Effector CD4-positive, alpha-beta T cell (primary cell): ENCODE data around the gene MIEF1.
A peak's percentile ranks its signal among the peaks of the same experiment; 100 is the strongest.

ENCODE experiments used
- DNase-seq: peaks from one replicate; pipeline ENCODE4 v3.0.0-alpha.2; 2020

The MIEF1 gene

DNA sequence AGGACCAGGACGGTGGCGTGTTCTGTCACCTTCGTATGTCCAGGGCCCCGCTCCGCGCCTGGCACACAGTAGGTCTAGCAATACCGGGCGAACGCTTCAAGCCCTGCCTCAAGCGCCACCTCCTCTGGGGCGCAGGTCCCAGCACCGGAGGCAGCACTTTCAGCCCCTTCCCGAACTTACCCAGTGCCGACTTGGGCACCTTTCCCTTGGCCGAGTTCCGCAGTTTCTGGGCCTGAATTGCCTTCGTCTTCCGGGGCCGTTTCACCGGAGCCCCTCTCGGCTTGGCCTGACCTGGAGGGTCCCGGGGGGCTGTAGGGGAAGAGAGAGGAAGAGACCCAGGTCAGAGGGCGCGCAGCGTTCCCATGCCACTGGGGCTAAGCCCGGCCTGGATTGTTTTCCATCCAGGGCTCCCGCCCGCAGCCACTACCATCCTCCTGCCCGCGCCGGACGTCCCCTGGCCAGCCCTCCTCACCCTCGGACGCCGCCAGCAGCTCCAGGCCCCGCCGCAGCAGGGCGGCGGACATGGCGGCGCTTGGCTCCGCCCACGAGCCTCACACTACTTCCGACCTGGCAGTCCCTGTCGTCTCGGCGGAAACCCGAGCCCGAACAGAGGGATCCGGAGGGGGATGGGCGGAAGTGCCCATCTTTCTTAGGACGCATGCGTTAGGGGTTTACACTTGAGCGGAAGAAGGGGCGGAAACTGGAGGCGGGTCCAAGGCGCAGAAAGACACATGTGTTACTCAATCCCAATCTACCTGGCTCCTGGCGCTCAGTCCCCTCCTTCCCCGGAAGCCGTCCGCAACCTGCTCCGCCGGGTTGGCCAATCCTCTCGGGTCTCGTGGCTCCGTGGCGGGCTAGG is 30.4 kb downstream of the MIEF1 start, which contains the start of gene RPS19BP1:
Gene RPS19BP1, minus strand, starts transcription at position 534 of the 859 bp plus-strand sequence. Its CDS starts 10 bp downstream, at position 524.
- DNase-seq, result peak; percentile 98

DNA sequence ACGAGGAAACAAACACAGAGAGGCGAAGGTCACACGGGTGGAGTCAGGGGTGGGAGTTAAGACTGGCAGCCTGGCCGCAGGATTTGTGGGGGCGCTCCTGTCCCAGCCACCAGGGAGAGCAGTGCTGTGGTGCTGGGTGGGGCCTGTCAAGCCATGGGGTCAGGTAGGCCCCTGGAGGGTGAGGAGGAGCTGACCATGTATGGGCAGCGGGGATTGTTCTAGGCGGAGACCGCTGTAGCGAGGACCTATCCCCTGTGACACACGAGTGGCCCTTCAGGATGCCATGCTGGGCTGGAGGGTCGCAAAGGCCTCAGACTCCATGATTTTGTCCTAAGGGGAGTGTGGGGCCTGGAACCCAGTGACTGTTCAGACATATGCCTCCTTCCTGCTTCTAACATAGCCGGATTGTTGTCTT is 32.0 kb downstream of the MIEF1 start:
- DNase-seq, result no peak

DNA sequence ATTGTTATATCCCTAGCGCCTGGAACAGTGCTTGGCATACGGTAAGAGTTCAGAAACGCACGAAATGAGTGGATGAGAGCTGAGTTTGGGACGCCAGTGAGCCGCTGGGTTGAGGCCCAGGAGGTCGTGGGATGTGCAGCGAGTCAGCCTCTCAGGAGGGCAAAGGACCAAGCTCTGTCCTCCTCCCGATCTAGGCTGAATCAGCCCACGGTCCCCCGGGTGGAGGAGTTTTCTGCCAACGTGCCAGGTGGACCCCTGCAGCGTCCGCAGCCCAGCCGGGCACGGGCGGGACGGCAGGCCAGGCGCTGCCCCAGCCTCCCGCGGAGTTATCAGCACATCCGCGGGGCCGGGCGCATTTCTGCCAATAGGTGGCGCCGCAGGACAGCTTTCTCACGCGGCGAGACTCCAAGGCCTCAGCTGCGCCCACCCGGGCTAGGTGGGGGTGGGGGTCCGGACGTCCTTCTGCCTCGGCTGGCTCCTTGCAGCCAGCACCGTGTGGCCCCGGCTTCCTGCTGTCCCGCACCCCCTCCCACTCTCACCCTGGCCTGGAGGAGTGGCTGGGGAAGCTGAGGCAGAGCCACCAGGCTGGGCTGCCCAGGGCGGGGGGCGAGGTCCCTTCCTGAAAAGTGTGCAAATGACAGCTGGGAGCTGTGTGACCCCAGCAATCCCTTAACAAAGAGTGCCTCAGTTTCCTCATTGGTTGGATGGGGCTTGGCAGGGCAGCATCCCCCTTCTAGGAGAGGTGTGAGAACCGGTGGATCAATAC is 32.7 kb downstream of the MIEF1 start:
- peak; percentile 78 for DNase-seq

DNA sequence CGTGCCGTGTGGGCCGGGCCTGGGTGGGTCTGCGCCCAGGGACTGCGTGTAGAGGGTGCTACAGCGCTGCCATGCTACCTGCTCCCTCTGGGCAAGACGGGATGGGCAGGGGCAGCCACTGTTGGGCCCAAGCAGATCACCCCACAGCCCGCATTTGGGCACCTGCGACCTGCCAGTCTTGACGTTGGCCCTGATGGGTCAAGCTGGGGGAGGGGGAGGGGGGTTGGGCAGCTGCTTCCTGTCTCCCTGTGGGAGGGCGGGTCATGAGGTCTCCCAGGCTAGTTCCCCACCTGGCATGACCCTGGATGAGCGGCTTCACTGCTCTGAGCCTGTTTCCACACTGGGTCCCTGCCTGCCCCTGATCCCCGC is 33.3 kb downstream of the MIEF1 start:
- no peak for DNase-seq

DNA sequence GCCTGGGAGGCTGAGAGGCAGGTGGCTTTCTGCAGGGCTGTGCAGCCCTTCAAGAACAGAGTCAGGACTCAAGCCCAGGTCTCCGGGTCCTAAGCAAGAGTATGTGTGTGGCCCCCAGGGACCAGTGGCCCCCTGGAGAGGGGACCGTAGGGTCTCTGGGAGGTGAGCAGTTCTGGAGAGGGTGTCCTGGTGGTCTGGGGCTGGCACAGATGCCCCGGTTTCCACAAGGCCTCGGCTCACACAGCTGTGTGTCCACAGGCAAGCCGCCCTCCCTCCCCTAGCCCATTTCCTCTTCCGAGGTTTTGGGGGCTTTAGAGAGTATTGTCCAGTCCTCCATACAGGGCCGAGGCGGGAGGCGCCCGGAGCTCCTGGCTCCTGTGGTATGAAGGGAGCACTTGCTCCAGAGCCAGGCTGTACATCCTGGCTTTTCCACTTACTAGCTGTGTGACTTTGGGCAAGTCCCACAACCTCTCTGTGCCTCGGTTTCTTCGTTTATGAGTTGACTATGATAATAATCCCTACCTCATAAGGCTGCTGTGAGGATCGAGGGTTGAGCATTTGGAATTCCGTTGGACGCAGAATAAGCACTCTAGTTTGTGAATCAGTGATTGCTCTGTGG is 33.9 kb downstream of the MIEF1 start:
- no peak for DNase-seq

DNA sequence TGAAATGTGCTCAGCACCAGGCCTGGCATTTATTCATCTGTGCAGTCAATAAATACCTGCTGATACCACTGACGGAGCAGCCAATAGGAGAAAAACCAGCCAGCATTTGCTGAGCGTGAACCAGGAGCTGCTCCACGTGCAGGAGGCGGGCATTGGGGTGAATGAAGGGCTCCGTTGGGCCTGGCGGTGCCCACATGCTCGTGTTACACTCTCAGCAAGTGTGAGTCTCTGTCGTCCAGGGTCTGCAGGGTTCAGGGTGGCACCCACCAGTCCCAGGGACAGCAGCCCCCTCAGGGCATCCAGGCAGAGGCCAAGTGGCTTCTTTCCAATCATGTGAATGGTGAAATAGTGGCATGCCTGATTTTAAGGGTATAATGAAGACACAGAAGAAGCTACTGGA is 34.6 kb downstream of the MIEF1 start:
- no peak for DNase-seq

DNA sequence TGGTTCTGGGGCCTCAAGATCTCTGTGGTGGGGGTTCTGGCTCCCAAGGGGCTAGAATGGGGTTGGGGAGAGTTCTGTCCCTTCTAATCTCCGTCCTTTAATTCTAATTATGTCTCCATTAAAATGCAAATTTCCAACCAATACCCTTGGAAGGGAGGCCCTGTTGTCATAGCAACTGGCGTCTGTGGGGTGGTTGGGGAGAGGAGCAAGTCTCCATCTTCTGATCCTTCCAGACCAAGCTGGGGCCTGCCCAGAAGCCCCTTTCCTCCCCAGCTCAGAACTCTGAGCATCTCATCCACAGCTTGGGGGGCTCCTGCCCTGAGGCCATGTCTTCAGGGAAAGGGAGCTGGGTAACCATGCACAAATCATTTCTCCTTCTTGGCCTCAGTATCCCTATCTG is 35.9 kb downstream of the MIEF1 start:
- DNase-seq, result no peak

DNA sequence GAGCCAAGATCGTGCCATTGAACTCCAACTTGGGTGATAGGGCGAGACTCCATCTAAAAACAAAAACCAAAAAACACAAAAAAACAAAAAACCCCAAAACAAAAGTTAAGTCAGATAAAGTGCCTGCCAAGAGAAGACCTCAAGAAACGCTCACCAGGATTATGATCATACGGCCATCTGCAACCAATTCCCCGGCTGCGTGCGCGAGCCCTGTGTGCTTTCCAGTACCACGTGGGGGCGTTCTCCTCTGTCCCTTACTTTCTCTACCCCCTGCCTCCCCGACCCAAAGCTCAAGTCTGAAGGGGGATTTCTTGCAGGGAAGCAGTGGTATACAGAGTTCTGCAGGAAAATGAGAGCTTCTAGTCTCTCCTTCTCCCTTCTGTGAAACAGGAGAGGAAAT is 41.0 kb downstream of the MIEF1 start:
- no peak for DNase-seq

DNA sequence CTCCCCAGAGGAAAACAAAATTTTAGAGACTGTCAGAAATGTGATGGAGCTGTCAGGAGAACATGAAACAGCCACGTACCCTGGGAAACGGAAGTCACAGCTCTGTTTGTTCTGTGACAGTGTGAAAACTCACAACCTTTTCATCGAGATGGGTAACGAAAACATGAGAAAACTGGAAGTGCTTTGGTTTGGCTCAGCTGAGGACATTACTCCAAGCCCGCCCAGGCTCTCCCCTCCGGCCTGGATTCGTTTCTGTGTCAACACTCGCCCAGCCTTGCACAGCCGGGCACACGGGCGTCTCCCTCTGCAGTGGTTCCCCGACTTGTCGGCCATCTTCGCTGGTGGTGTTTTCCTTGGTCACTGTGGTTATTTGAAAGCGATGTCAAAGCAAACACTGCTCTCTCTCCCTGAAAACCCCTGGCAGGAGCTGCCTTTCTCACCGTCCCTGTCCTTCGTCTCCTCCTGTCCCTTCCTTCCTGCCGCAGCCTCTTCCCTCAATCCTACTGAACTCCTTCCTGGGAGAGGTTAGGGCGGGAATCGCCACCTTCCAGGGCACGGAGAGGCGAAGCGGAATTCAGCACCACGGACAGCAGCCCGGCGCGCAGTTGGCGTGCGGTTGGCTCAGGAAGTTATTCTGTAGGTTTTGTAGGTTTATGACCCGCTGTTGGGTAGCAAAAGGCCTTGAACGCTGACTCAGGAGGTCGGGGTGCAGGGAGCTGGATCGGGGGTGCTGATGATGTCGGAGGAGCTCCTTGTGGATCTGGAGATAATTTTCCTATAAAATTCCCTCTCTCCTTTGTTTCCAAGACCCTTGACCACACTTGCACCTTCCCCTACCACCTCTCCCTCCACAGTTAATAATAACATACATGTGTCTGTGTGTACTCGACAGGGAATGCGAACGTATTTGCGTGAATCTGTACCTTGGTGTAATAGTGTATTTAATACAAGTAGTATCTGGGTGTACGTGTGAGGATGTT is 43.6 kb downstream of the MIEF1 start:
- peak; percentile 49 for DNase-seq

DNA sequence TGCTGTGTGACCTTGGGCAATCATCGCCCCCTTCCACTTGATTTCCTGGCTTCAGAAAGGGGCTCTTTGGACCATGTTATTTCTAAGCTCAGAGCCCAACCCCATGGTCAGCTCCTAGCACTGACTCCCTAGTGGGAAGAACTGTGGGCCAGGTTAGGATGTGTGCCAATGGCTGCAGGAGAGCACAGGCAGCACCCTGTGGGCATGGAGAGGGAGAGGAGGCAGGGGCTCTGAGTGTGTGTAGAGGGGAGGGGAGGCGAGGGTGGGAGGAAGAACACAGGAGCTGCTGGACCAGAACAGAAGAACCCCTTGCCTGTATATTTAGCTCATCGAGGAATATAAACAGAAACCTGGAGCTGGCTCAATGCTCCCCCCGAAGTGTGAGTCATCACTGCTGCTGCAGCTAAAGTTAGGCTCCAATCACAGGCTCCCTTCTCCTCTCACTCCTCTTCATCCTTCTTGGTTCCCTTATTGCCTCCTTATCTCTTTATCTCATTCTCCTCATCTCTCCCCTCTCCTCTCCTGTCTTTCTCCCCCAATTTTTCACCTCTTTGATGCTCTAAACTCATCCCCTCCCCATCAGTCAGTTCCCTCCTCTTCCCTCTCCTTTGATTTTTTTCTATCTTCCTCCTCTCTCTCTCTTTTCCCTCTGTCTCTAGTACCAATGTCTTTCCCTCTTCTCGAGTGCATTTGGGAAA is 44.9 kb downstream of the MIEF1 start:
- DNase-seq, result no peak

DNA sequence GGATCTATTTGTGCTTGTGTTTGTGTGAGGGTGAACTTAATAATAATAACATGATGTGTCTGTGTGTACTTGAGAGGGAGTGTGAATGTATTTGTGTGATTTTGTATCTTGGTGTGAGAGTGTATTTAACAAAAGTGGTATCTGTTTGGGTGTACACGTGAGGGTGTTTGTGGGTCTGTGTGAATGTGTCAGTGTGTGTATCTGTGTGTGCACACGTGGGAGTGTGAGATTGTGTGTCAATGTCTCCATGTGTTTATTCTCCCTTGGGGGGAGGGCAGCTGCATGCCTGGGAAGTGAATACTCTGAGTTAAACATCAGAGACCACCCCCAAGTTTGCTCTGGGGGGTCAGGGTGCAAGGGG is 45.5 kb downstream of the MIEF1 start:
- no peak for DNase-seq

DNA sequence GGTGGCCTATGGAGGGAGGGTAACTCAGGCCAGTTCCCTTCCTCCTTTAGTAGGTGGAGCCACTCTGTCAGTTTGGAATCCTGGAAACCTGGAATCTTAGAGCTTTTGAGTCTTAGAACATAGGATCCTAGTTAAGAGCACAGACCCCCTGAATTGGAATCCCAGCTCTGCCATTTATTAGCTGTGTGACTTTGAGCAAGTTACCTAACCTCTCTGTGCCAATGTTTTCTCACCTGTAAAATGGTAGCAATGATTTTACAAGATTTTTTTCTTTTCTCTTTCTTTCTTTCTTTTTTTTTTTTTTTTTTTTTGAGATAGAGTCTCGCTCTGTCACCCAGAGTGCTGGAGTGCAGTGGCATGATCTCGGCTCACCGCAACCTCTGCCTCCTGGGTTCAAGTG is 51.3 kb downstream of the MIEF1 start:
- no peak for DNase-seq

DNA sequence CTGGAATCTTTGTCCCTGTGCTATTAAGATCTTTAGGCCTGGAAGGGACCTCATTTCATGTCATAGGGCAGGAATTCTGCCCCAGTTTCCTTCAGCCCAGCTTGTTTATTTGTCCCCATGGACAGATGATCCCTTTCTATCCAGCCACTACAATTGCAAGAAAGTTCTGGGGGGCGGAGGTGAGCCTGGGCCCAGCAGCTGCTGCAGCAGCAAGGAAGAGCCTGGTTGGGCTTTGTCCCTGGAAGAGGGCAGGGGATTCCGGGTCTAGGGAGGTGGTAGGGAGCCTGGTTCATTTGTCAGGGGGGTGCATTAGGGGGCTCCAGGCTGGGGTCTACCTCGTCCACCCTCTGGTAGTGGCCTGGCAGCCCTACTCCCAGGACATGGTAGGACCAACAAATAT is 52.1 kb downstream of the MIEF1 start:
- no peak for DNase-seq

DNA sequence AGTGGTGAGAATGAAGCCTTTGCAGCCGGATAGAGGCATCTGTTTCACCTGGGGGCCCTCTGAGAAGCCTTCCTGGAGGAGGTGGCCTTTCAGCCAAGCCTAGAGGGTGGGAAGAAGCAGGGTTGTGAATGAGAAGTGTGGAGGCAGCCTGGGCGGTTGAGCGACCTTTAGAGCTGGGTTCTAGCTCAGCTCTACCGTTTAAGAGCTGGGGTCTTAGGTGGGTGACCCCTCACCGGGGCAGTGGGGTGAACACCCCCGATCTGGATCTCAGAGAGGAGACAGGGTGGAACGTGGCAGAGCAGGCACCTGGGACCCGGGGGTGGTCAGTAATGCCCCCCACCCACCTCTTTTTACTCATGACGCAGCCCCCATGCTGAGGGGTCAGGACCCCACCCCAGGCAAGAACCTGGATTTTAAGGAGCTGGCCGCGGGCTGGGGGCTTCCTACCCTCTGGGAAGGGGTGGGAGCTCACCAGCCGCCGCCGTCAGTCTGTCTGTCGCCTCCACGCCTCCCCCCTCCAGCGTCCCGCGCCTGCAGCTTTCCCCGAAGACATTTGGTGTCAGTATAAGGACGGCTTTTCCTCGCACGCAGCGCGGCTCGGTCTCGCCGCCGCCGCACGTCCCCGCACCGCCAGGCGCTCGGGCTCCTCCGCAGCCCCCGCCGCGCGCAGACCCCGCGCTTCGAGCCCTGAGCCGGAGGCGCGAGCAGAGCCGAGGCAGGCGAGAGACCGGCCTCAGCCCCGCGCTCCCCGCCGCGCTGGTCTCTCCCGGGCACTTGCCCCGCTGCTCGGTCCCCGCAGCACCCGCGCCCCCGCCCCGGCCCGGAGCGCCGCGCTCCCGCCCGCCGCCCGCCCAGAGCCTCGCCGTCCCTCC is 55.1 kb downstream of the MIEF1 start:
- no peak for DNase-seq

DNA sequence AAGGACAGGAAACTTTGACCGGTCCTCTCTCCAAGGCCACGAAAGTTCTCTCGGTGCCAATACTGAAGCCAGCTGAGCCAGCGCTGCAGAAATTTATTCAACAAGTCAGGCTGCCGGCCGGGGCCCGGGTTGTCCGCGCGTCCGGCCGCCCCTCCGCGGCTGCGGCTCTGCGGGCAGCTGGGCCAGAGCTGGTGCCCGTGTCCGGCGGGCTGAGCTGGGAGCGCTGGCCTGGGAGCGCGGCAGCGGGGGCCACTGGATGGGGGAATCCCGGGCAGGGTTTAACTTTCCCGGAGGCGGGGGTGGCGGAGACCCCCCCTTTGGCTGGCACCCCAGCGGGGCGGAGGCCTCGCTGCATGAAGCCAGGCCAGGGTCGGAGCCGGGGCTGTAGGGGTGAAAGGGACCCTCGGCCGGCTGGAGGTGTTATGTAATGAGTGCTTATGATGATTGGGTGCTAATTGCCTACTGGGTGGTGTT is 56.2 kb downstream of the MIEF1 start:
- DNase-seq, result no peak

DNA sequence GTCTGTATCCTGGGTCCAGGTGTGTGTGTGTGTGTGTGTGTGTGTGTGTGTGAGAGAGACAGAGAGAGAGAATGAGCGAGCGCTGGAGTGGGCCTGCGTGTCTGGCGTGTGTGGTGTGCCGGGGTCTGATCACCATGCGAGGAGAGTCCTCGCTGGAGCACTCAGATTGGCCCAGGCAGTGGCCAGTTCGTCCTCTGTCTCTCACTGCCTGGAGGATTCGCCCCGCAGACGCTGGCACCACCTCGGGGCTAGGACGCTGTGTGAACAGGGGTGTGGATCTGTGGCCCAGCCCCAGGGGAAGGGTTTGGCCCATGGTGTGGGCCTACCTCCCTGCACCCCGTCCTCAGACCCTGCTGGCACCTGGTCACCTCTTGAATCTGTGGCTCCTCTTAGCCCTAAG is 56.9 kb downstream of the MIEF1 start:
- DNase-seq, result no peak

DNA sequence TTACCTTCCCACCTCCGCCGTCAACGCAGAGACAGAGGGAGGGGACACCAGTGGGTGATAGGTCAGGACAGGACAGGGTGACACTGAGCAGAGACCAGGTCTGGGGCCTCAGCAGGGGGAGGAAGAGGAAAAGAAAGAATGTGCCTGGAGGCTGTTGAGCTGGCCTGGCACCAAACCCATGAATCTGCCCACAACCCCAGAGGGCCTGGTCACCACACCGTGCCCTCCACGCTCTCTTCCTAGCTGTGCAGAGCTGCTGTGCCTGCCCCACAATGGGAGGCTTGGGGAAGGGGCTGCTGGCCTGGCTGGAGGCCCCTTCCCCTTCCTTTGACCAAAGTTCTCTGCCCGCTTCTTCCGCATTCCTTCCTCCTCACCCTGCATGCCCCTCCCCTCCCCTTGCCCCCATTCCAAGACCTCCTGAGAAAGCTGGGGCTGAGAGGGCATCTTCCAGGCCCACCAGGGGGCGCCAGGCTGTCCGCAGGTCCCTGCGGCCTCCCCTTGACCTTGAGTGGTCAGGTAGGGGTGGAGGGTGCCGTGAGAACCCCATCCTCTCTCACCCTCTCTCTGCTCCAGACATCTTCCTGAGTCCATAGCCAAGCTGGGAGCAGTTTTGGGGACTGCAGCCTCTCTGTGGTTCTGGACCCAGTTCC is 57.5 kb downstream of the MIEF1 start:
- DNase-seq, result no peak

DNA sequence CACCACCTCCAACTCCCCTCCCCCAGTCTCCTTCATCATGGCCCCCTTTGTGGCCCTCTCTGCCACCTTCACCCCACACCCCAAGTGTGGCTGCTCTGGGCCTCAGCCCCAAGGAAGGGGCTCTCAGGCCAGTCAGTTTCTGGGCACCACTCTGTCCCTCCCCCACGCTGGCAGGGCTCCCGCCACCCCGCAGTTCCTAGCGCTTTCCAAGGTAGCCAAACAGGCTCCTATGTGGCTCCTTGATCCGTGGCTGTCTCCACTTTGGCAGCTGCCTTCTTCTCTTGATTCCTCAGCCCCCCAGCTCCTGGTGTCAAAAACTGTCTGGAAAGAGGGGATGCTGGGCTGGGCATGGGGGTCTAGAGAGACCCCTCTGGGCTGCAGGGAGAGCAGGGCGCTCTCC is 58.0 kb downstream of the MIEF1 start:
- no peak for DNase-seq

DNA sequence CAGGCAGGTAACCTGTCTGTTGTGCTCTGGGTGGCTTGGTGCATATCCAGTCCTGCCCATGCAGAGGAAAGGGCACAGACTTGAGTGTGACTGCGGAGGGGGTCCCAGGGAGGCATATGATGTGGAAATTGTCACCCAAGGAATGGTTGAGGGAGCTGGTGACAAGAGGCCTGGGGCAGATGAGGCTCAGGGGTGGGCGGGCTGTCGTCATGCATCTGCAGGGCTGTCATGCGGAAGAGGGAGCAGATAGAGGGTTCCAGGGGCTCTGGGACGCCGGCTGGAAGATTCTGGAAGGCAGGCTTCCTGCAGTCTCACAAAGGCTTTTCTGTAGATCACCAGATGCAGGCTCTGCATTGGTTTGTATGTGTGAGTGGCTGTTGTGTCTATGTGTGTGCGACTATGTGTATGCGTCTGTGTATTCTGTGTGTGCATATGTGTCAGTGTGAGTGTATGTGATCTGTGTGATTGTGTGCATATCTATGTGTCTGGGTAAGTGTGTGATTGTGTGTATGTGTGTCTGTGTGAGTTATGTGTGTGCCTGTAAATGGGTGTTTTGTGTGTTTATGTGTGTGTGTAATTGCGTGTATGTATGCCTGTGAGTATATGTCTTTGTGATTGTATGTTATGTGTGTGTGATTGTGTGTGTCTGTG is 60.9 kb downstream of the MIEF1 start:
- no peak for DNase-seq
